ENCODE data around the gene TMEM63A. TPM values are rescaled to one million over a fixed set of nuclear protein-coding genes. Genes with fewer than 3 reads are reported as not detected.

Gene TMEM63A
- total and polyA plus RNA-seq, 2 of the 13 experiments (the other 11 are each of a cell fraction or from before 2014, with no cell fraction given), result 23.9 to 53.3 TPM

- TF ChIP-seq SATB2 (CRISPR knock-in tag; IDR thresholded peaks at IDR 0.05), result no peak; the same call in 1 of the 2 replicates
- no peak for TF ChIP-seq BCLAF1 (IDR thresholded peaks at IDR 0.05)
- peak; percentile 68 for TF ChIP-seq ZNF768 (CRISPR knock-in tag; IDR thresholded peaks at IDR 0.05)
- TF ChIP-seq TARDBP (CRISPR knock-in tag; IDR thresholded peaks at IDR 0.05), result peak; percentile 98
- peak; percentile 87; the same call in 1 of the 2 replicates for TF ChIP-seq SIN3A (IDR thresholded peaks at IDR 0.05; ENCODE audit: borderline replicate concordance, low read depth, low read length)
- TF ChIP-seq TFAP4 (IDR thresholded peaks at IDR 0.05; ENCODE audit: borderline replicate concordance, low read depth), result peak; percentile 84
- TF ChIP-seq ZNF609 (CRISPR knock-in tag; IDR thresholded peaks at IDR 0.05; ENCODE audit: borderline replicate concordance), result peak; percentile 96
- TF ChIP-seq GTF3A (CRISPR knock-in tag; conservative IDR thresholded peaks at IDR 0.05), result no peak
- TF ChIP-seq ZNF672 (CRISPR knock-in tag; IDR thresholded peaks at IDR 0.05), result no peak
- no peak for TF ChIP-seq LBX2 (CRISPR knock-in tag; IDR thresholded peaks at IDR 0.05; ENCODE audit: borderline replicate concordance)
- TF ChIP-seq ZNF264 (CRISPR knock-in tag; IDR thresholded peaks at IDR 0.05), result peak; percentile 96
- TF ChIP-seq ZFP37 (CRISPR knock-in tag; IDR thresholded peaks at IDR 0.05; ENCODE audit: borderline replicate concordance), result peak; percentile 65; the same call in 1 of the 2 replicates
- no peak for TF ChIP-seq RBAK (CRISPR knock-in tag; IDR thresholded peaks at IDR 0.05)
- TF ChIP-seq NFE2 (CRISPR knock-in tag; IDR thresholded peaks at IDR 0.05), result no peak
- peak; percentile 42 for TF ChIP-seq STAG1 (CRISPR knock-in tag; IDR thresholded peaks at IDR 0.05)
- no peak for TF ChIP-seq ZNF597 (CRISPR knock-in tag; IDR thresholded peaks at IDR 0.05)
- peak; percentile 99 for TF ChIP-seq TEF (CRISPR knock-in tag; IDR thresholded peaks at IDR 0.05)
- TF ChIP-seq ZNF570 (CRISPR knock-in tag; IDR thresholded peaks at IDR 0.05; ENCODE audit: borderline replicate concordance), result no peak
- TF ChIP-seq MED1 (CRISPR knock-in tag; IDR thresholded peaks at IDR 0.05), result peak; percentile 98
Observed at GRCh38 chr1:225813214-225813964, 68.8 kb downstream of the TMEM63A start (continued).

Data from HepG2 (cell line).